ENCODE data around the gene KLHDC9. TPM values are rescaled to one million over a fixed set of nuclear protein-coding genes. Genes with fewer than 3 reads are reported as not detected.

Gene KLHDC9
- total and polyA plus RNA-seq, 2 of the 13 experiments (the other 11 are each of a cell fraction or from before 2014, with no cell fraction given), result 2.9 TPM

- no peak for TF ChIP-seq ZBTB37 (CRISPR knock-in tag; IDR thresholded peaks at IDR 0.05)
- no peak for TF ChIP-seq ZNF549 (CRISPR knock-in tag; IDR thresholded peaks at IDR 0.05)
- TF ChIP-seq ZNF839 (CRISPR knock-in tag; IDR thresholded peaks at IDR 0.05; ENCODE audit: borderline replicate concordance), result no peak
- no peak for TF ChIP-seq ZNF329 (CRISPR knock-in tag; IDR thresholded peaks at IDR 0.05; ENCODE audit: low read depth)
- TF ChIP-seq TFE3 (CRISPR knock-in tag; IDR thresholded peaks at IDR 0.05), result no peak
- TF ChIP-seq SUZ12 (IDR thresholded peaks at IDR 0.05; ENCODE audit: low read depth, low read length), result no peak
- TF ChIP-seq ZNF460 (CRISPR knock-in tag; IDR thresholded peaks at IDR 0.05; ENCODE audit: borderline replicate concordance), result no peak
- 0 out of 2 replicates have a peak, but pooled peaks have one; percentile 9 for TF ChIP-seq MXD3 (CRISPR knock-in tag; IDR thresholded peaks at IDR 0.05)
- TF ChIP-seq ZFP37 (CRISPR knock-in tag; IDR thresholded peaks at IDR 0.05; ENCODE audit: borderline replicate concordance), result no peak
- TF ChIP-seq HOXA7 (CRISPR knock-in tag; IDR thresholded peaks at IDR 0.05), result no peak
- peak in 1 of 2 experiments; percentile 62; a peak in 2 of 4 replicates for TF ChIP-seq NR2F1 (CRISPR knock-in tag; IDR thresholded peaks at IDR 0.05)
- no peak for TF ChIP-seq NBN (conservative IDR thresholded peaks at IDR 0.05)
- no peak for TF ChIP-seq ZKSCAN1 (IDR thresholded peaks at IDR 0.05; ENCODE audit: low read length)
- no peak for TF ChIP-seq CREB1 (IDR thresholded peaks at IDR 0.05)
- no peak for TF ChIP-seq CREB1 (CRISPR knock-in tag; IDR thresholded peaks at IDR 0.05)
- no peak for TF ChIP-seq SNAPC2 (CRISPR knock-in tag; IDR thresholded peaks at IDR 0.05)
- TF ChIP-seq ZNF614 (CRISPR knock-in tag; IDR thresholded peaks at IDR 0.05; ENCODE audit: borderline replicate concordance), result no peak
- TF ChIP-seq NFYB (CRISPR knock-in tag; IDR thresholded peaks at IDR 0.05), result no peak
- no peak for TF ChIP-seq CHCHD3 (CRISPR knock-in tag; IDR thresholded peaks at IDR 0.05)
- peak; percentile 49; the same call in 1 of the 2 replicates for TF ChIP-seq RXRA (CRISPR knock-in tag; IDR thresholded peaks at IDR 0.05)
- TF ChIP-seq XRCC5 (optimal IDR thresholded peaks at IDR 0.05; ENCODE audit: low read length), result no peak
- TF ChIP-seq ATM (IDR thresholded peaks at IDR 0.05; ENCODE audit: borderline replicate concordance), result no peak
- TF ChIP-seq ZNF251 (CRISPR knock-in tag; IDR thresholded peaks at IDR 0.05), result no peak
- no peak for TF ChIP-seq ZNF713 (CRISPR knock-in tag; IDR thresholded peaks at IDR 0.05)
- TF ChIP-seq FOXM1 (CRISPR knock-in tag; IDR thresholded peaks at IDR 0.05), result no peak
- no peak for TF ChIP-seq ZNF740 (CRISPR knock-in tag; IDR thresholded peaks at IDR 0.05)
- no peak for TF ChIP-seq ZNF317 (CRISPR knock-in tag; IDR thresholded peaks at IDR 0.05)
- no peak for TF ChIP-seq ZNF891 (CRISPR knock-in tag; IDR thresholded peaks at IDR 0.05)
- no peak; the same call in 1 of the 2 replicates for TF ChIP-seq HIVEP1 (CRISPR knock-in tag; IDR thresholded peaks at IDR 0.05)
- no peak for TF ChIP-seq ZNF263 (CRISPR knock-in tag; IDR thresholded peaks at IDR 0.05)
These were observed 25.3 kb upstream of the KLHDC9 start (continued) for GRCh38 chr1:161072751-161073449.

Data from HepG2 (cell line).